ENCODE results near the gene NXPH3.

The NXPH3 gene

DNA sequence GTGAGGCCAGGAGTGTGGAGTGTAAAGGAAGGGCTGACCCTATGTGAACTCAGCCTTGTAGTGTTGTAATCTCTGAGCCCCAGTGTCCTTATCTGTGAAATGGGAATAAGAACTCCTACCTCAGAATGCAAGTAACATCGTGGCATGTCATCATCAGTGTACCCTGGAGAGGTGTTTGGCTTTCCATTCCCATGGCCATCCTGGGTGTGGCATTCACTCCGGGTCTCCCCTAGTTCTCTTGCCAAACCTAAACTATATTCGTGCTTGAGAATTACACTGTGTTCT, 1.9 kb downstream of the NXPH3 start (continued):
- TF ChIP-seq ZNF449 (tag by site-specific recombination; IDR thresholded peaks at IDR 0.05) (no peak), ZNF433 (tag by site-specific recombination; IDR thresholded peaks at IDR 0.05; ENCODE audit: low read depth) (no peak)

- POLR2A ChIA-PET = no interaction called here
- Histone ChIP-seq H3K27ac (ENCODE audit: extremely low read depth, low read depth, low read length) (no peak overlapping the region), H3K36me3 (ENCODE audit: control insufficient read depth in 2 of 2, insufficient read depth in 1 of 2, low read length in 2 of 2) (no peaks in the 10 kb centered on the region), H3K4me3 (ENCODE audit: low read depth, low read length) (no peak overlapping the region), H3K9me3 (ENCODE audit: control insufficient read depth, insufficient read depth, low read depth, low read length) (no peaks in the 10 kb centered on the region), H3K4me1 (ENCODE audit: control insufficient read depth, insufficient read depth, low read length) (0 out of 2 replicates have a peak, but pooled peaks cover 3% of the 10 kb centered on the region)
- TF ChIP-seq ZFP41 (tag by site-specific recombination; IDR thresholded peaks at IDR 0.05; ENCODE audit: borderline replicate concordance) (no peak), GLIS1 (tag by site-specific recombination; IDR thresholded peaks at IDR 0.05) (no peak)
- TF ChIP-seq, protein P1, sequence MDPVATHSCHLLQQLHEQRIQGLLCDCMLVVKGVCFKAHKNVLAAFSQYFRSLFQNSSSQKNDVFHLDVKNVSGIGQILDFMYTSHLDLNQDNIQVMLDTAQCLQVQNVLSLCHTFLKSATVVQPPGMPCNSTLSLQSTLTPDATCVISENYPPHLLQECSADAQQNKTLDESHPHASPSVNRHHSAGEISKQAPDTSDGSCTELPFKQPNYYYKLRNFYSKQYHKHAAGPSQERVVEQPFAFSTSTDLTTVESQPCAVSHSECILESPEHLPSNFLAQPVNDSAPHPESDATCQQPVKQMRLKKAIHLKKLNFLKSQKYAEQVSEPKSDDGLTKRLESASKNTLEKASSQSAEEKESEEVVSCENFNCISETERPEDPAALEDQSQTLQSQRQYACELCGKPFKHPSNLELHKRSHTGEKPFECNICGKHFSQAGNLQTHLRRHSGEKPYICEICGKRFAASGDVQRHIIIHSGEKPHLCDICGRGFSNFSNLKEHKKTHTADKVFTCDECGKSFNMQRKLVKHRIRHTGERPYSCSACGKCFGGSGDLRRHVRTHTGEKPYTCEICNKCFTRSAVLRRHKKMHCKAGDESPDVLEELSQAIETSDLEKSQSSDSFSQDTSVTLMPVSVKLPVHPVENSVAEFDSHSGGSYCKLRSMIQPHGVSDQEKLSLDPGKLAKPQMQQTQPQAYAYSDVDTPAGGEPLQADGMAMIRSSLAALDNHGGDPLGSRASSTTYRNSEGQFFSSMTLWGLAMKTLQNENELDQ (tag by site-specific recombination; IDR thresholded peaks at IDR 0.05; ENCODE audit: low read depth) = no peak
- CTCF ChIA-PET = interaction anchor here (1.9 to 14.4 kb wide), 3 partner anchors 7 to 119 kb away, joined by 5 to 486 read pairs (median 21); partner anchors contain the start of gene SLC35B1
Observed at GRCh38 chr17:49577963-49578362, 2.3 kb downstream of the NXPH3 start.

GRCh38 chr17:49578414-49578813, 2.7 kb downstream of the NXPH3 start:
- Histone ChIP-seq H3K9me3 (ENCODE audit: control insufficient read depth, insufficient read depth, low read depth, low read length) (no peaks in the 10 kb centered on the region), H3K4me3 (ENCODE audit: low read depth, low read length) (no peak overlapping the region), H3K4me1 (ENCODE audit: control insufficient read depth, insufficient read depth, low read length) (0 out of 2 replicates have a peak, but pooled peaks cover 3% of the 10 kb centered on the region), H3K27ac (ENCODE audit: extremely low read depth, low read depth, low read length) (no peak overlapping the region), H3K36me3 (ENCODE audit: control insufficient read depth in 2 of 2, insufficient read depth in 1 of 2, low read length in 2 of 2) (no peaks in the 10 kb centered on the region)
- CTCF ChIA-PET = interaction anchor here (3.7 to 14.4 kb wide), 2 partner anchors 8 to 119 kb away, joined by 21 to 486 read pairs; partner anchors contain the start of gene SLC35B1
- POLR2A ChIA-PET = no interaction called here
- TF ChIP-seq ZNF133 (tag by site-specific recombination; IDR thresholded peaks at IDR 0.05) (no peak), ZBTB17 (tag by site-specific recombination; IDR thresholded peaks at IDR 0.05) (no peak)

- no peak overlapping the region for H3K4me3 ChIP-seq (ENCODE audit: low read depth, low read length)
- H3K4me1 ChIP-seq (ENCODE audit: control insufficient read depth, insufficient read depth, low read length) = 0 out of 2 replicates have a peak, but pooled peaks cover 3% of the 10 kb centered on the region
- CTCF ChIA-PET = interaction anchor here (0.7 to 14.4 kb wide), 3 partner anchors 9 to 118 kb away, joined by 3 to 486 read pairs (median 21); partner anchors contain the start of gene SLC35B1
- H3K27ac ChIP-seq (ENCODE audit: extremely low read depth, low read depth, low read length) = no peak overlapping the region
- no peaks in the 10 kb centered on the region for H3K36me3 ChIP-seq (ENCODE audit: control insufficient read depth in 2 of 2, insufficient read depth in 1 of 2, low read length in 2 of 2)
- POLR2A ChIA-PET = no interaction called here
- H3K9me3 ChIP-seq (ENCODE audit: control insufficient read depth, insufficient read depth, low read depth, low read length) = no peaks in the 10 kb centered on the region
- TF ChIP-seq ZNF398 (tag by site-specific recombination; IDR thresholded peaks at IDR 0.05) (no peak), ZBTB17 (tag by site-specific recombination; IDR thresholded peaks at IDR 0.05) (no peak), ZFP41 (tag by site-specific recombination; IDR thresholded peaks at IDR 0.05; ENCODE audit: borderline replicate concordance) (no peak), ZNF660 (tag by site-specific recombination; IDR thresholded peaks at IDR 0.05) (no peak), ZNF423 (tag by site-specific recombination; IDR thresholded peaks at IDR 0.05) (no peak), ZBTB7A (tag by site-specific recombination; IDR thresholded peaks at IDR 0.05; ENCODE audit: low read depth) (no peak), ZNF266 (tag by site-specific recombination; IDR thresholded peaks at IDR 0.05; ENCODE audit: low read depth) (no peak), ZNF148 (tag by site-specific recombination; IDR thresholded peaks at IDR 0.05; ENCODE audit: borderline replicate concordance) (no peak), ZNF561 (tag by site-specific recombination; IDR thresholded peaks at IDR 0.05; ENCODE audit: borderline replicate concordance) (no peak), ZNF785 (tag by site-specific recombination; IDR thresholded peaks at IDR 0.05) (no peak), ZNF184 (tag by site-specific recombination; IDR thresholded peaks at IDR 0.05) (no peak), ZNF639 (tag by site-specific recombination; IDR thresholded peaks at IDR 0.05) (no peak)
Observed at GRCh38 chr17:49578952-49579500, 3.4 kb downstream of the NXPH3 start.
